K562 (cell line): ENCODE results near the gene SIRT7. TPM values are rescaled to one million over a fixed set of nuclear protein-coding genes. Genes with fewer than 3 reads are reported as not detected.

Source experiments
- ATAC-seq: fragments of 200-7000 bp; cut with Tn5 transposase; 3 replicates; pipeline ENCODE4 v1.9.1; 2020; ENCODE audit warnings: moderate library complexity
- BruUV-seq: library from RNA; stranded (reverse); fragments of 400-500 nt; replicated peaks from 2 replicates; lab custom pipeline; 2021; lab: Mats Ljungman, UMichigan
- CTCF ChIA-PET: fragments of 300-600 bp; formaldehyde crosslinking; extraction: SDS; loops from one replicate; lab custom pipeline; 2021; ENCODE audit warnings: low intra/inter-chr PET ratio; lab: Yijun Ruan, JAX
- POLR2A ChIA-PET: fragments of 300-600, 350-650 bp; sonication (Branson Sonifier 250); formaldehyde crosslinking; extraction: SDS; loops from one replicate; lab custom pipeline; 2021; ENCODE audit warnings: antibody characterized with exemption, inconsistent platforms; lab: Yijun Ruan, JAX
- DNase-seq, 4 experiments: peaks; one replicate each; pipeline versions ENCODE4 v3.0.0 to v3.0.0-alpha.2; 2011 to 2018; ENCODE audit warnings: low spot score in 3 of 4, mixed read lengths in 3 of 4; ENCODE audit errors: extremely low read depth in 1 of 4
- FAIRE-seq: peaks from 2 replicates; lab custom pipeline; 2011; peaks lifted over from hg19 to GRCh38; lab: Jason Lieb, UNC
- H2AFZ ChIP-seq: 2 replicates; pipeline ENCODE4 v1.6.0; 2011; ENCODE audit warnings: low read depth, low read length, control low read depth, inconsistent platforms
- H3K27ac ChIP-seq: fragments of 200-600 bp; 3 replicates; pipeline ENCODE4 v1.8.0; 2011; ENCODE audit warnings: low read depth, mild to moderate bottlenecking, control low read depth, inconsistent platforms, low read length, moderate library complexity, mixed read lengths; ENCODE audit errors: extremely low read depth
- H3K27me3 ChIP-seq, 2 experiments: fragments of 300-600 bp in 1 of 2; 2 replicates in 1 of 2; 3 replicates in 1 of 2; pipeline versions ENCODE4 v1.6.0 to v1.8.0; 2011; ENCODE audit warnings: inconsistent platforms in 2 of 2, low read length in 2 of 2, mild to moderate bottlenecking in 1 of 2, mixed read lengths in 1 of 2, moderate library complexity in 1 of 2; ENCODE audit not compliant: control insufficient read depth in 2 of 2, insufficient read depth in 2 of 2
- H3K36me3 ChIP-seq: fragments of 300-600 bp; 3 replicates; pipeline ENCODE4 v1.8.0; 2011; ENCODE audit warnings: mild to moderate bottlenecking, low read length, inconsistent platforms; ENCODE audit not compliant: control insufficient read depth, insufficient read depth
- H3K4me1 ChIP-seq, 2 experiments: fragments of 200-600 bp in 1 of 2; replicated peaks in 1 of 2; 2 replicates in 1 of 2; 3 replicates in 1 of 2; pipeline versions ENCODE4 v1.5.1 to v1.8.0; 2011; ENCODE audit warnings: inconsistent platforms in 2 of 2, low read length in 2 of 2, mild to moderate bottlenecking in 1 of 2, mixed read lengths in 1 of 2, moderate library complexity in 1 of 2; ENCODE audit not compliant: control insufficient read depth in 2 of 2, insufficient read depth in 2 of 2
- H3K4me2 ChIP-seq: 2 replicates; pipeline ENCODE4 v1.6.1; 2011; ENCODE audit warnings: low read length, control low read depth, inconsistent platforms, mixed read lengths; ENCODE audit not compliant: insufficient read depth
- H3K4me3 ChIP-seq: fragments of 200-600 bp; sonication (generic), shearing (Covaris generic); 2 replicates; pipeline ENCODE4 v1.5.1; 2016; ENCODE audit warnings: control low read depth, inconsistent platforms
- H3K79me2 ChIP-seq: fragments of 200-600 bp; 3 replicates; pipeline ENCODE4 v1.8.0; 2011; ENCODE audit warnings: low read length, inconsistent platforms; ENCODE audit not compliant: control insufficient read depth, insufficient read depth
- H3K9ac ChIP-seq, 2 experiments: 2 replicates each; pipeline versions ENCODE4 v1.6.0 to v1.6.1; 2011; ENCODE audit warnings: low read depth in 2 of 2, low read length in 2 of 2, control low read depth in 1 of 2, inconsistent platforms in 1 of 2, mild to moderate bottlenecking in 1 of 2, mixed read lengths in 1 of 2; ENCODE audit not compliant: insufficient read depth in 1 of 2
- H3K9me1 ChIP-seq: one replicate; pipeline ENCODE4 v1.6.0; 2011; ENCODE audit warnings: inconsistent platforms, mild to moderate bottlenecking, low read length, moderate library complexity; ENCODE audit not compliant: control insufficient read depth, insufficient read depth
- H3K9me3 ChIP-seq: replicated peaks from 2 replicates; pipeline ENCODE4 v1.5.1; 2011; ENCODE audit warnings: low read depth, low read length, inconsistent platforms; ENCODE audit not compliant: control insufficient read depth, insufficient read depth
- H4K20me1 ChIP-seq: replicated peaks from 2 replicates; pipeline ENCODE4 v1.6.1; 2011; ENCODE audit warnings: low read length, inconsistent platforms, mixed read lengths; ENCODE audit not compliant: control insufficient read depth, insufficient read depth
- CXXC5 ChIP-seq: fragments of 250-450 bp; sonication (Bioruptor Pico); IDR thresholded peaks from 2 replicates; pipeline ENCODE4 v1.8.0; 2022; ENCODE audit warnings: inconsistent platforms, mild to moderate bottlenecking, moderate library complexity
- FOXM1 ChIP-seq, 2 experiments: fragments of 450-650 bp in 1 of 2; sonication (generic) in 1 of 2; formaldehyde crosslinking in 1 of 2; IDR thresholded peaks; 2 replicates each; pipeline versions ENCODE4 v1.6.1 to v1.9.0; 2017 to 2022; ENCODE audit warnings: low read depth in 2 of 2, mild to moderate bottlenecking in 2 of 2, missing genetic modification reagents in 1 of 2, moderate library complexity in 1 of 2
- MEF2A ChIP-seq: IDR thresholded peaks from 2 replicates; pipeline ENCODE4 v1.6.1; 2011; ENCODE audit warnings: low read depth, mild to moderate bottlenecking, low read length, moderate library complexity; ENCODE audit not compliant: control insufficient read depth
- NFIC ChIP-seq: fragments of 450-650 bp; IDR thresholded peaks from 2 replicates; pipeline ENCODE4 v1.6.1; 2017; ENCODE audit warnings: mild to moderate bottlenecking, inconsistent platforms
- SMAD1 ChIP-seq: fragments of 150-350 bp; IDR thresholded peaks from 2 replicates; pipeline ENCODE4 v1.6.1; 2014; ENCODE audit warnings: low read length, low read depth; ENCODE audit not compliant: partially characterized antibody
- TCF7 ChIP-seq: sonication (generic); IDR thresholded peaks from 2 replicates; pipeline ENCODE4 v1.6.1; 2016; ENCODE audit warnings: antibody characterized with exemption, borderline replicate concordance
- ZBTB2 ChIP-seq: fragments of 450-650 bp; IDR thresholded peaks from 2 replicates; pipeline ENCODE4 v1.6.1; 2016; ENCODE audit warnings: antibody characterized with exemption
- WGBS: fragments of 100-300 bp; shearing (Covaris generic); methylation state at CpG from one replicate; pipeline ENCODE4 v1.1.6; 2016; ENCODE audit warnings: low coverage, mixed read lengths; ENCODE audit not compliant: insufficient coverage; ENCODE audit errors: missing lambda C conversion rate; 5-methylcytosine and 5-hydroxymethylcytosine counted together
- in situ Hi-C: fragments of 300-500 bp; cut with MboI; formaldehyde crosslinking; loops from 4 replicates; pipeline ENCODE4 v1.15.0; 2018; ENCODE audit warnings: inconsistent platforms, mixed read lengths
- intact Hi-C: fragments of 100-400 bp; cut with micrococcal nuclease; formaldehyde crosslinking; loops from 2 replicates; pipeline ENCODE4 v1.14.2; 2022
- polyA plus RNA-seq, 8 experiments: library from polyadenylated mRNA; depleted of rRNA in 4 of 8; stranded (reverse) in 5 of 8; unstranded in 3 of 8; fragments of >200 nt; fragmentation: Nextera tagmentation in 2 of 8; fragmentation: Illumina TruSeq in 1 of 8; extraction: Ambion mirVana in 2 of 8; extraction: Trizol in 1 of 8; gene quantifications; 2 replicates each; pipeline versions ENCODE4 v1.2.1 to v1.2.3, GENCODE V29; 2011 to 2014; ENCODE audit warnings: inconsistent platforms in 1 of 8, missing spikeins in 1 of 8
- total RNA-seq, 7 experiments: library from RNA; depleted of rRNA in 6 of 7; stranded (reverse); fragments of >200 nt in 6 of 7; fragmentation: Illumina TruSeq in 2 of 7; extraction: Trizol in 2 of 7; gene quantifications; 2 replicates each; pipeline versions ENCODE4 v1.2.1 to v1.2.3, GENCODE V29; 2011 to 2021; ENCODE audit warnings: low replicate concordance in 1 of 7

Gene SIRT7
- total and polyA plus RNA-seq, 9 of the 15 experiments (the other 6 are each of a cell fraction or from before 2014, with no cell fraction given) = 1.6 to 54.8 (median 20.3) TPM

- Histone ChIP-seq H3K36me3 (no peaks in the 10 kb centered on the region), H3K9ac (peak overlapping the region in 1 of 2 experiments; percentile 1; a peak in 1 of 4 replicates), H4K20me1 (no peaks in the 10 kb centered on the region), H3K27me3 (no peaks in the 10 kb centered on the region), H2AFZ (no peak overlapping the region), H3K9me3 (no peaks in the 10 kb centered on the region), H3K4me2 (no peak overlapping the region), H3K4me1 (peaks cover 16 to 79% of the 10 kb centered on the region in 2 experiments), H3K27ac (no peak overlapping the region), H3K4me3 (no peak overlapping the region), H3K79me2 (peaks cover 20% of the 10 kb centered on the region), H3K9me1 (no peaks in the 10 kb centered on the region)
- DNase-seq = no peak
- ATAC-seq = no peak
- ChIA-PET POLR2A (interaction anchor here (0.6 to 1.4 kb wide), 5 partner anchors 9 to 227 kb away, joined by 3 to 4 read pairs (median 3); no protein-coding TSS in a partner anchor), CTCF (interaction anchor here (5.2 kb wide), 1 partner anchor 57 kb away, joined by 103 read pairs; the partner anchor contains the start of genes CENPX and LRRC45)
- no TSS peak for BruUV-seq
- intact Hi-C loops (no loop called here), in situ Hi-C loops (no loop called here)
- no peak for FAIRE-seq
- 73% methylated on average over 29 of the region's 37 CpGs for WGBS
- TF ChIP-seq TCF7 (no peak), CXXC5 (CRISPR knock-in tag) (no peak), NFIC (peak; percentile 48), ZBTB2 (no peak), FOXM1 (IDR thresholded peaks at IDR 0.05; ENCODE audit: low read depth) (no peak), FOXM1 (CRISPR knock-in tag; IDR thresholded peaks at IDR 0.05; ENCODE audit: low read depth) (no peak), MEF2A (no peak), SMAD1 (no peak)
Observed at GRCh38 chr17:81962499-81963441, 44.8 kb upstream of the SIRT7 start.
